OCI-LY3 (cell line): ENCODE measurements around the gene LCN6.

Experiments
- CTCF ChIP-seq: fragments of 200-600, 300-600 bp; sonication (generic); IDR thresholded peaks from 2 replicates; pipeline ENCODE4 v1.5.1; 2014; ENCODE audit warnings: antibody characterized with exemption, low read length, low read depth
- EZH2phosphoT487 ChIP-seq: fragments of 200-600 bp; shearing (Covaris generic); IDR thresholded peaks from 2 replicates; pipeline ENCODE4 v1.6.1; 2018; ENCODE audit warnings: antibody characterized with exemption, mixed run types, low read depth

GRCh38 chr9:136713550-136713949 lies 34.8 kb downstream of the LCN6 start:
- TF ChIP-seq CTCF, result no peak
- no peak for TF ChIP-seq EZH2phosphoT487
